HAP-1 (cell line): Measurements from ENCODE around the gene FUT1.

Experiments
- DNase-seq, 2 experiments: peaks; one replicate each; pipeline ENCODE4 v3.0.0-alpha.2; 2016 to 2020; ENCODE audit warnings: low spot score in 2 of 2
- H3K27me3 ChIP-seq: fragments of 250-450 bp; sonication (Bioruptor Pico); 2 replicates; pipeline ENCODE4 v1.5.1; 2020; ENCODE audit warnings: low read depth, mild to moderate bottlenecking, moderate library complexity
- H3K36me3 ChIP-seq: fragments of 250-450 bp; sonication (Bioruptor Pico); replicated peaks from 2 replicates; pipeline ENCODE4 v1.5.1; 2020; ENCODE audit warnings: mild to moderate bottlenecking
- H3K4me1 ChIP-seq: fragments of 250-450 bp; sonication (Bioruptor Pico); 2 replicates; pipeline ENCODE4 v1.5.1; 2020; ENCODE audit warnings: mild to moderate bottlenecking
- H3K4me3 ChIP-seq: fragments of 250-450 bp; sonication (Bioruptor Pico); 2 replicates; pipeline ENCODE4 v1.5.1; 2020; ENCODE audit warnings: mild to moderate bottlenecking, moderate library complexity
- H3K9me3 ChIP-seq: fragments of 250-450 bp; sonication (Bioruptor Pico); 2 replicates; pipeline ENCODE4 v1.5.1; 2020; ENCODE audit warnings: mild to moderate bottlenecking, moderate library complexity
- in situ Hi-C: fragments of 300-500 bp; cut with MboI; formaldehyde crosslinking; loops from 3 replicates; pipeline ENCODE4 v1.14.3; 2020; ENCODE audit warnings: low sequenced_read_pairs, inconsistent platforms, mixed read lengths

FUT1 gene

DNA sequence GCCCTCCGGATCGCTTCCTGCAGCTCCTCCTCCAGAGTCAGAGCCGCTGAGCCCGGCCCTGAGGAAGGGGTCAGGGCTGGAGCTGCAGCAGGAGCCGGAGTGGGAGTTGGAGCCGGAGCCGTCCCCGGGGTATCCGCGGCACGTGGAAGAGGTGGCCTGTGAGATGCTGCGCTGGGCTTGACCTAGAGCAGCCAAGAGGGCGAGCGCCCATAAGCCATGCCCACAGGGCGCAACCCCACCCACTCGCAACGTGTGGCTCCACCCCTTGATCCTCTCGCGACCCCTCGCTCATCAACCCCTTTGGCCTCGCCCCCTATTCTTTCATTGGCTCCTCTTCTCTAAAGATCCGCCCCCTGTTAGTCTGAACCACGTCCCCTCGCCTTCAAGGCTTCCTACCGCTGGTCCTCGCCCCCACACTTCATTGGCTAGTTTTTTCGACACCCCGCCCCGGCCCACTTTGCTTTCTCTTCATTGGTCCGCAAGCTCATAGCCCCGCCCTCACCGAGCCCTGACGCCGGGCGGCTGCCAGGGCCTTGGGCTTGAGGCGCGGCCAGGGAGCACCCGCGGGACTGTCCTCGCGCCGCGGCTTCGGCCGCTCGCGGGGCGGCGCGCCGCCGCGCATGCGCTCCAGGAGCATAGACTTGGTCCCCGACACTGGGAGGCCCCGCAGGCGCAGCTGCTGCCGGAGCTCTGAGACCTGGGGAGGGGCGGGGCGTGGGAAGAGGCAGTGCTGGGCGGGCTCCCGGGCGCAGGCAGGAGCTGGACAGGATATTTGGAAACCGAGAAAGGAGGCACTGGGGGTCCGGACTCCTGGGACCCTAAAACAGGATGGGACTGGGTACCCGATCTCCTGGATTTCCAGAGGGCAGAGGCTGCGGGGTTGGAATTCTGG is 38.3 kb downstream of the FUT1 start:
- in situ Hi-C loops = no loop called here
- Histone ChIP-seq H3K4me1 (peaks cover 17% of the 10 kb centered on the region), H3K9me3 (no peaks in the 10 kb centered on the region; the same call in 1 of the 2 replicates), H3K36me3 (no peaks in the 10 kb centered on the region; the same call in 1 of the 2 replicates), H3K27me3 (no peaks in the 10 kb centered on the region), H3K4me3 (peak overlapping the region; percentile 89)
- DNase-seq = peak; percentile 100

DNA sequence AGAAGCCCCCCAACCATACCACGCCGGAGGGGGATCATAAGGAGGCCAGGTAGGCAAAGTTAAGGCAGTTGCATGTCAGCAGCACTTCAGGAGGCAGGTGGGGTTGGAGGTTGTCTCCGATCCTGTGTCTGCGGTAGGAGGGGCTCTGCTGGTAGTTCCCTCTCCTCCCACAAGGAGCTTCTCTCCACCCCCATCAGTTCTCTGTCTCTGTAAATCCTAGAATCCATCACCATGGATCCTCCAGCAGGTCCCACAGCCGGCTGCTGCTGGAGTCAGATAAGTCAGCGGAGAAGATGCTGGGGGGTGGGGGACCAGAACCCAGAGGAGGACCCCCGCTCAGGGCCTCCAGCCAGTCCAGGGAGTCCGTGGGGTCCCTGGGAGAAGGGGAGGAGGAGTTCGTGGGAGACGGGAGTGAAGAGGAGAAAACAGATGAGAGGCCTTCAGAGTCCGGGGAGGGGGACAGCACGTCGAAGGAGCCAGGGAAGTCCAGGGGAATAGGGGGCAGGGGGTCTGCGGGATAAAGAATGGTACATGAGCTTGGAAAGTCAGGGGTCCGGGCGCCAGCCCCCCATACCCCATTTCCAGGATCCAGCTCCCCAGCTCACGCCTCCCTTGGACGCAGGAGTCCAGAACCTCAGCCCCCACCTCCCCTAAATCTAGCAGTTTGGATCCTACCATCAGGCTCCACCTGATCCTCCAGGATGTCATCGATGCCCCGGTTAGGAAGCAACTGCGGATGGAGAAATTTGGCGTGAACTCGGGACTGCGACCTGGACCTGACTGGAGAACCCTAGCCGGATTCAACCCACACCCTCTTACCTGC is 39.2 kb downstream of the FUT1 start:
- Histone ChIP-seq H3K4me1 (peaks cover 17% of the 10 kb centered on the region), H3K27me3 (no peaks in the 10 kb centered on the region), H3K9me3 (no peaks in the 10 kb centered on the region; the same call in 1 of the 2 replicates), H3K4me3 (peak overlapping the region; percentile 89), H3K36me3 (no peaks in the 10 kb centered on the region; the same call in 1 of the 2 replicates)
- peak; percentile 64 to 70 for DNase-seq
- in situ Hi-C loops = no loop called here

DNA sequence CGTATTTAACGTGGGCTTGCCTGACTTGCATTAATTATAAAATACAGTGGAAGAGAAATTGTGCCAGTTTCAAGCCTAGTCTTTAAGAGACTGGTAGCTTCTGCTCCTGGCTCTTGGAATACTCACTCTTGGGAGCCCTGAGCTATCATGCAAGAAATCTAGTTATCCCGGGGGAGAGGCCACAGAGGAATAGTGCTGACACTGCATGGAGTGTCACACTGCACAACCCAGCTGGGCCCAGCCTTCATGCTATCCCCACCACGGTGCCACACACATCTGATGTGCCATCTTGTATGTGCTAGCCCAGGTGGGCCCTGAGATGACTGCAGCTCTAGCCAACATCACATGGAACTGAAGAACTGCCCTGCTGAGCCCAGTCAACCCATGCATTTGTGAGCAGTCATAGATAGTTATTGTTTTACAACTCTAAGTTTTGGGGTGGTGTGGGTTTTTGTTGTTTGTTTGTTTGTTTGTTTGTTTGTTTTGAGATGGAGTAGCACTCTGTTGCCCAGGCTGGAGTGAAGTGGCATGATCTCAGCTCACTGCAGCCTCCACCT is 41.3 kb downstream of the FUT1 start:
- Histone ChIP-seq H3K36me3 (no peaks in the 10 kb centered on the region; the same call in 1 of the 2 replicates), H3K27me3 (no peaks in the 10 kb centered on the region), H3K4me1 (peaks cover 17% of the 10 kb centered on the region), H3K4me3 (no peak overlapping the region), H3K9me3 (no peaks in the 10 kb centered on the region; the same call in 1 of the 2 replicates)
- no peak for DNase-seq
- in situ Hi-C loops = no loop called here

DNA sequence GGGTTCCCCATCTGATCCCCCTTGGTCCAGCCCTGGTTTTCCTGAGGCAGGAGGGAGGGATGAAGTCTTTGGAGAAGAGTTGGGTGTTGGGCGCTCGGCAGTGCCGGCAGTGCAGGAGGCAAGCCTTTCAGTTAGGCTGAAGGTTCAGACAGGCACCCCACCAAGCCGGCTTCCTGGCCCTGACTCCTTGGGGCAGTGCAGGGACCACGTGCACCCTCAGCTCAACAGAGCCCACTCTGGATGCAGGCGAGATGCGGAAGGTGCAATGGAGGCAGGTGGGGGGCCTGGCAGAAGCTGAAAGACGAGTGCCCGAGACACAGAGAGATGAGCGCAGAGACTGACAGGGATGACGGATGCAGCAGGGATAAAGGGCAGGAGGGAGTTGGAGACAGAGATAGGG is 44.0 kb downstream of the FUT1 start:
- peaks cover 7% of the 10 kb centered on the region; the same call in 1 of the 2 replicates for H3K4me1 ChIP-seq
- H3K9me3 ChIP-seq = no peaks in the 10 kb centered on the region
- H3K4me3 ChIP-seq = no peak overlapping the region
- in situ Hi-C loops = no loop called here
- DNase-seq = no peak
- H3K27me3 ChIP-seq = no peaks in the 10 kb centered on the region
- H3K36me3 ChIP-seq = no peaks in the 10 kb centered on the region

DNA sequence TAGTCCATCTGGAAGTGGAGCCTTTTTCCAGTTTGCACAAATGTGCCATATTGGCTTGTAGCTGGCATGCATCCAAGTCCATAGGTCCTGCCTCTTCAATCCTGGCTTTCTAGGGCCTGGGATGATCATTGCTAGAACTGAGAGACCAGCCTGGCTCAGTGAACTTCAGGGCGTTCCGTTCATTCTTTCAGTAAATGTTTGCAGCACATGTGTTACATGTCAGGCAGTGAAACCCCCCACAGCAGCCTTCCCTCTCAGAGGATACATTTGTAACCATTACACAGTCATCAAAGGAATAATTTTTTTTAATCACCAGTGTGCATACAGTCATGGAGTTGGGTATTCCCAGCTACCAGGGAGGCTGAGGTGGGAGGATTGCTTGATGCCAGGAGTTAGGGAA is 47.0 kb downstream of the FUT1 start:
- no peaks in the 10 kb centered on the region for H3K36me3 ChIP-seq
- H3K27me3 ChIP-seq = no peaks in the 10 kb centered on the region
- in situ Hi-C loops = no loop called here
- H3K4me3 ChIP-seq = no peak overlapping the region
- DNase-seq = no peak
- H3K9me3 ChIP-seq = no peaks in the 10 kb centered on the region
- no peaks in the 10 kb centered on the region for H3K4me1 ChIP-seq

DNA sequence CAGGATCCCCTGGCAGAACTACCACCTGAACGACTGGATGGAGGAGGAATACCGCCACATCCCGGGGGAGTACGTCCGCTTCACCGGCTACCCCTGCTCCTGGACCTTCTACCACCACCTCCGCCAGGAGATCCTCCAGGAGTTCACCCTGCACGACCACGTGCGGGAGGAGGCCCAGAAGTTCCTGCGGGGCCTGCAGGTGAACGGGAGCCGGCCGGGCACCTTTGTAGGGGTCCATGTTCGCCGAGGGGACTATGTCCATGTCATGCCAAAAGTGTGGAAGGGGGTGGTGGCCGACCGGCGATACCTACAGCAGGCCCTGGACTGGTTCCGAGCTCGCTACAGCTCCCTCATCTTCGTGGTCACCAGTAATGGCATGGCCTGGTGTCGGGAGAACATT is 49.1 kb downstream of the FUT1 start:
- Histone ChIP-seq H3K4me3 (no peak overlapping the region), H3K27me3 (no peaks in the 10 kb centered on the region), H3K4me1 (no peaks in the 10 kb centered on the region), H3K9me3 (no peaks in the 10 kb centered on the region), H3K36me3 (no peaks in the 10 kb centered on the region)
- DNase-seq = no peak
- in situ Hi-C loops = no loop called here

DNA sequence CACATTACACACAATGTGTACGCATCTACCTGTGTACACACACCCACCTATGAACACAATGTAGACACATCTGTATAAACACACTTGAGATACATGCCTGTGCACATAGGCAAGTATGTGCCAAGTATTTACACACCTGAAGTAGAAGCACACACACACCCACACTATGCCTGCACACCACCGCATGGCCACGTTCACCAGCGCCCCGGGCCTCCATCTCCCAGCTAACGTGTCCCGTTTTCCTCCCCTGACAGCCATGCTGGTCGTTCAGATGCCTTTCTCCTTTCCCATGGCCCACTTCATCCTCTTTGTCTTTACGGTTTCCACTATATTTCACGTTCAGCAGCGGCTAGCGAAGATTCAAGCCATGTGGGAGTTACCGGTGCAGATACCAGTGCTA is 49.7 kb downstream of the FUT1 start:
- no peak for DNase-seq
- Histone ChIP-seq H3K27me3 (no peaks in the 10 kb centered on the region), H3K9me3 (no peaks in the 10 kb centered on the region), H3K4me1 (no peaks in the 10 kb centered on the region), H3K36me3 (no peaks in the 10 kb centered on the region), H3K4me3 (no peak overlapping the region)
- in situ Hi-C loops = no loop called here

DNA sequence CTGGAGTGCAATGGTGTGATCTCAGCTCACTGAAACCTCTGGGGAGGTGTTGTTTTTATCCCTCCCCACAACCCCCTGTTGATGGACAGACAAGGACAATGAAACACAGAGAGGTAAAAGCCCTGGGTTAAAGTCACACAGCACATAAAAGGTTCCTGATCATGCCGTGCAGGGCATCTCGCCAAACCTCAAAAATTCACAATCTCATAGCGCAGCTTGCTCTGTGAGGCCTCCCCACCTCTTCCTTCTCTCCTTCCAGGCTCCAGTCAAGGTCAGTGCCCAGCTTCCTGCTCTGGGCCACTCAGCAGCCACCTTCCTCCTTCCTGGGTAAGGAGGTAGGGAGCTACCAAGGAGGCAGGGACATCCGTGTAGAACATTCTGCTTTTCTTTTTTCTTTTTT is 54.4 kb downstream of the FUT1 start:
- no peak for DNase-seq
- in situ Hi-C loops = no loop called here
- H3K36me3 ChIP-seq = no peaks in the 10 kb centered on the region
- no peaks in the 10 kb centered on the region for H3K9me3 ChIP-seq
- H3K4me1 ChIP-seq = no peaks in the 10 kb centered on the region
- no peak overlapping the region for H3K4me3 ChIP-seq
- H3K27me3 ChIP-seq = no peaks in the 10 kb centered on the region
